ENCODE measurements around the gene LRFN5.

DNA sequence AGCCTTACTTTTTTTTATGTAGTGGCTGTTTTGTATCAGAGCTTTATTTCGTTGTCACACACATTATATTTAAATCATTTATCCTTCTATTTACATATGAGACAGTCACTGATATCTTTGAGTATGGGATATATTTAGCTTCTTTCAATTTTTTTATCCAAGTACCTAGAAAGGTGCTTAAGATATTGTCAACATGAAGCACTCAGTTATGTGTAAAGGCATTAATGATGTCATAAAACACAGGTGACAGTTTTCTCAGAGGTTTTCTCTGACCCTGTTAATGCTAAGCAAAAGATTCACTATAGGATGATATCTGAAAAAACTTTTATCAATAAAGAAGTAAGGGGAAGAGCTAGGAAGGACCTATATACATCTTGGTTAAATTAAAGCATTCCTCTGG is 23.2 kb downstream of the LRFN5 start:
- no peak for TF ChIP-seq ZNF324 (tag by site-specific recombination; IDR thresholded peaks at IDR 0.05)
- TF ChIP-seq, protein P1, sequence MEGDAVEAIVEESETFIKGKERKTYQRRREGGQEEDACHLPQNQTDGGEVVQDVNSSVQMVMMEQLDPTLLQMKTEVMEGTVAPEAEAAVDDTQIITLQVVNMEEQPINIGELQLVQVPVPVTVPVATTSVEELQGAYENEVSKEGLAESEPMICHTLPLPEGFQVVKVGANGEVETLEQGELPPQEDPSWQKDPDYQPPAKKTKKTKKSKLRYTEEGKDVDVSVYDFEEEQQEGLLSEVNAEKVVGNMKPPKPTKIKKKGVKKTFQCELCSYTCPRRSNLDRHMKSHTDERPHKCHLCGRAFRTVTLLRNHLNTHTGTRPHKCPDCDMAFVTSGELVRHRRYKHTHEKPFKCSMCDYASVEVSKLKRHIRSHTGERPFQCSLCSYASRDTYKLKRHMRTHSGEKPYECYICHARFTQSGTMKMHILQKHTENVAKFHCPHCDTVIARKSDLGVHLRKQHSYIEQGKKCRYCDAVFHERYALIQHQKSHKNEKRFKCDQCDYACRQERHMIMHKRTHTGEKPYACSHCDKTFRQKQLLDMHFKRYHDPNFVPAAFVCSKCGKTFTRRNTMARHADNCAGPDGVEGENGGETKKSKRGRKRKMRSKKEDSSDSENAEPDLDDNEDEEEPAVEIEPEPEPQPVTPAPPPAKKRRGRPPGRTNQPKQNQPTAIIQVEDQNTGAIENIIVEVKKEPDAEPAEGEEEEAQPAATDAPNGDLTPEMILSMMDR (tag by site-specific recombination; IDR thresholded peaks at IDR 0.05): no peak
- no peak for TF ChIP-seq YY1 (tag by site-specific recombination; IDR thresholded peaks at IDR 0.05)
- TF ChIP-seq KLF1 (tag by site-specific recombination; IDR thresholded peaks at IDR 0.05): no peak
- no peak for TF ChIP-seq GLIS1 (tag by site-specific recombination; IDR thresholded peaks at IDR 0.05)
- TF ChIP-seq ZNF600 (tag by site-specific recombination; IDR thresholded peaks at IDR 0.05): no peak

All from HEK293 (cell line).